T-helper 2 cell treated with Interferon-gamma antibody and Interleukin-4, amounts not matched to agents 5 μg/mL and 100 μg/mL, for 36 hours (primary cell): ENCODE measurements around the gene QRICH1.
A peak's percentile ranks its signal among the peaks of the same experiment; 100 is the strongest.
"Not testable (repeated sequence)": the region's sequence is repeated elsewhere in the genome, so short reads cannot be mapped to it uniquely, and the experiment has no call there.

Experiments used
- DNase-seq: peaks from one replicate; pipeline ENCODE4 v3.0.0; 2021; ENCODE audit warnings: low spot score
- H3K27ac Mint-ChIP-seq: one replicate; pipeline ENCODE4 v1.8.0; 2021; ENCODE audit warnings: mild to moderate bottlenecking, mixed read lengths
- H3K27me3 Mint-ChIP-seq: one replicate; pipeline ENCODE4 v1.8.0; 2021; ENCODE audit warnings: low read depth, mixed read lengths
- H3K36me3 Mint-ChIP-seq: one replicate; pipeline ENCODE4 v1.8.0; 2021; ENCODE audit warnings: low read depth, mixed read lengths
- H3K4me1 Mint-ChIP-seq: one replicate; pipeline ENCODE4 v1.8.0; 2021; ENCODE audit warnings: low read depth, mixed read lengths
- H3K4me3 Mint-ChIP-seq: one replicate; pipeline ENCODE4 v1.8.0; 2022; ENCODE audit warnings: mild to moderate bottlenecking, moderate library complexity, mixed read lengths
- H3K9me3 Mint-ChIP-seq: one replicate; pipeline ENCODE4 v1.8.0; 2021; ENCODE audit warnings: mixed read lengths

Gene QRICH1

GRCh38 chr3:49013738-49014660 is 79.9 kb downstream of the QRICH1 start:
- peaks cover 24% of the 10 kb centered on the region for H3K36me3 Mint-ChIP-seq
- no peak overlapping the region for H3K4me3 Mint-ChIP-seq
- H3K9me3 Mint-ChIP-seq: no peaks in the 10 kb centered on the region
- H3K4me1 Mint-ChIP-seq: peaks cover 10% of the 10 kb centered on the region
- no peaks in the 10 kb centered on the region for H3K27me3 Mint-ChIP-seq
- no peak for DNase-seq
- H3K27ac Mint-ChIP-seq: no peak overlapping the region

DNA sequence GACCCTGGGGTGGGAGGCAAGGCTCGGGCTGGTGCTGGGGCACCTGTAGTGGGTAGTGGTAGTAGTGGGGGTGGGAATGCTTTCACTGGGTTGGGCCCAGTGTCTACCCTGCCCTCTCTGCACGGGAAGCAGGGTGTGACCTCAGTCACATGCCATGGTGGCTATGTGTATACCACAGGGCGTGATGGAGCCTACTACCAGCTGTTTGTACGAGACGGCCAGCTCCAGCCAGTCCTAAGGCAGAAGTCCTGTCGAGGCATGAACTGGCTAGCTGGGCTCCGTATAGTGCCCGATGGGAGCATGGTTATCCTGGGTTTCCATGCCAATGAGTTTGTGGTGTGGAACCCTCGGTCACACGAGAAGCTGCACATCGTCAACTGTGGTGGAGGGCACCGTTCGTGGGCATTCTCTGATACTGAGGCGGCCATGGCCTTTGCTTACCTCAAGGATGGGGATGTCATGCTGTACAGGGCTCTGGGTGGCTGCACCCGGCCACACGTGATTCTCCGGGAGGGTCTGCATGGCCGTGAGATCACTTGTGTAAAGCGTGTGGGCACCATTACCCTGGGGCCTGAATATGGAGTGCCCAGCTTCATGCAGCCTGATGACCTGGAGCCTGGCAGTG is 80.6 kb downstream of the QRICH1 start:
- H3K4me3 Mint-ChIP-seq: no peak overlapping the region
- H3K9me3 Mint-ChIP-seq: no peaks in the 10 kb centered on the region
- H3K27ac Mint-ChIP-seq: no peak overlapping the region
- DNase-seq: no peak
- peaks cover 11% of the 10 kb centered on the region for H3K4me1 Mint-ChIP-seq
- H3K27me3 Mint-ChIP-seq: no peaks in the 10 kb centered on the region
- H3K36me3 Mint-ChIP-seq: peaks cover 24% of the 10 kb centered on the region

GRCh38 chr3:49012441-49013017 is 81.3 kb downstream of the QRICH1 start:
- Mint-ChIP-seq H3K4me3 (no peak overlapping the region), H3K36me3 (peaks cover 28% of the 10 kb centered on the region), H3K27me3 (no peaks in the 10 kb centered on the region), H3K27ac (no peak overlapping the region), H3K9me3 (no peaks in the 10 kb centered on the region), H3K4me1 (peaks cover 15% of the 10 kb centered on the region)
- DNase-seq: no peak

DNA sequence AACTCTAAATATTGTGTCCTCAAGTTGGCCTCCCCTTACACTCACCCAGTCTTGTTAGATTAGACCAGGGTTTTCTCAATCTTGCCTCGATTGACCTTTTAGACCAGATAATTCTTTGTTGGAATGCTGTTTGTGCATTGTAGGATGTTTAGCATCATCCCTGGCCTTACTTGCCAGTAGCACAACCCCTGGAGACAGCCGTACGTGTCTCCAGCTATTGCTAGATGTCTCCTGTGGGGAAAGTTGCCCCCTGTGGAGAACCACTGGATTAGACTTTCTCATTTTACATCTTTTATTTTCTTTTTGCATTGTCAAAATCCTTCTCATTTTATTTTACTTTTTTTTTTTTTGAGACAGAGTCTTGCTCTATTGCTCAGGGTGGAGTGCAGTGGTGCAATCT is 84.5 kb downstream of the QRICH1 start:
- Mint-ChIP-seq H3K27me3 (no peaks in the 10 kb centered on the region), H3K27ac (peak overlapping the region; percentile 56), H3K36me3 (peaks cover 17% of the 10 kb centered on the region), H3K9me3 (no peaks in the 10 kb centered on the region), H3K4me3 (peak overlapping the region; percentile 39), H3K4me1 (peaks cover 17% of the 10 kb centered on the region)
- no peak for DNase-seq

DNA sequence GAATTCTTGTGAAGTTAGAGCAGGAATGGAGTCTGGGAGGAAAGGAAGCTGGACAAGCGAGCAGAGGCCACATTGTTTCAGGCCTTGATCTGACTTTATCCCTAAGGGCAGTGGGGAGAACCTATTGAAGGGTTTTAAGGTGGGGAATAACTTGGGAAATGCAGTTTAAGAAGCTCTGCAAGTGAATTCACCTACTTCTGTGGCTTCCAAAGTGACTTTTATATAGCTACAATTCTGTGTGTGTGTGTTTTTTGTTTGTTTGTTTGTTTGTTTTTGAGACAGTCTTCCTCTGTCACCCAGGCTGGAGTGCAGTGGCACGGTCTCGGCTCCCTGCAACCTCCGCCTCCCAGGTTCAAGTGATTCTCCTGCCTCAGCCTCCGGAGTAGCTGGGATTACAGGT is 85.2 kb downstream of the QRICH1 start:
- H3K9me3 Mint-ChIP-seq, H3K27me3 Mint-ChIP-seq, DNase-seq: not testable (repeated sequence)
- Mint-ChIP-seq H3K36me3 (peaks cover 13% of the 10 kb centered on the region), H3K27ac (peak overlapping the region; percentile 99), H3K4me3 (peak overlapping the region; percentile 98), H3K4me1 (peaks cover 17% of the 10 kb centered on the region)

DNA sequence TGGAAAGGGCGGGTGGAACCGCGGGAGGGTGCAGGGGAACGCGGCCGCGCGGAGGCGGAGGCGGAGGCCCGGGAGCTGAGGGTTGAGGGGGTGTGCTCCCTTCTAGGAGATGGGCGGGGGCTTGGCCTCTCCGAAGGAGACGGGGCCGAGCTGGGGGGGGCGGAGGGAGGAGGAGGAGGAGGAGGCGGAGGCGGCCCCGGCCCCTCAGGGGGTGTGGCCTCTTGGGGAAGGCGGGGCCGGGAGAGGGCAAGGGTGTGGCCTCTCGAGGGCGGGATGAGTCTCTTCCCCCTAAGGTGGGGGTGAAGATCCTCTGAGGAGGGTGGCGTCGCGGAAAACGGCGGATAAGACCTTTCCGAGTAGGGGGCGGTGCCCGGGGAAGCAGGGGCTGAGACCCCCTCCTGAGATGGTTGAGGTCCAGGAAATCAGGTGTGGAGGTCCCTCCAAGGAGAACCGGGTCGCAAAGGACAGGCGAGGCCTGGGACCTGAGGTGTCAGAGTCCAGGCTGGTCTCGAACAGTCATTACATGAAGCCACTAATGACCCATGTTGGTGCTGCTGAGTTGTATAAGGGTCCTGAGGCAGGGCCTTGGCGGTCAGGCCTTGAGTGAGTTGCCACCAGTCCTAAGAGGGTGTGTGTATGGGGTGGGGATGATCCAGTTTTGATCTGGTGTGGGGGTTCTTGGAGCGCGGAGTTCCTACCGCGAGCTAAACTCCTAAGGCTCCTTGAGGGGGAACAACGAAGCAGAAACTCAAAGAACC is 85.9 kb downstream of the QRICH1 start:
- Mint-ChIP-seq H3K4me1 (peaks cover 17% of the 10 kb centered on the region), H3K36me3 (peaks cover 13% of the 10 kb centered on the region), H3K4me3 (peak overlapping the region; percentile 98), H3K27ac (peak overlapping the region; percentile 99), H3K27me3 (no peaks in the 10 kb centered on the region), H3K9me3 (no peaks in the 10 kb centered on the region)
- DNase-seq: peak; percentile 83

- no peaks in the 10 kb centered on the region for H3K9me3 Mint-ChIP-seq
- DNase-seq: peak; percentile 98
- peak within 1 kb of the TSS; percentile 99 for H3K27ac Mint-ChIP-seq
- peaks cover 14% of the 10 kb centered on the region for H3K36me3 Mint-ChIP-seq
- H3K4me1 Mint-ChIP-seq: peaks cover 17% of the 10 kb centered on the region
- no peaks in the 10 kb centered on the region for H3K27me3 Mint-ChIP-seq
- peak within 1 kb of the TSS; percentile 98 for H3K4me3 Mint-ChIP-seq
These were observed 86.7 kb downstream of the QRICH1 start, which contains the start of gene WDR6 for GRCh38 chr3:49007068-49007770. Gene WDR6 (plus strand): TSS chr3:49007391. CDS start chr3:49007432, 41 bp downstream.

GRCh38 chr3:49006408-49007067 is 87.3 kb downstream of the QRICH1 start:
- Mint-ChIP-seq H3K27me3 (no peaks in the 10 kb centered on the region), H3K27ac (peak overlapping the region; percentile 99), H3K4me3 (peak overlapping the region; percentile 98), H3K9me3 (no peaks in the 10 kb centered on the region), H3K4me1 (peaks cover 17% of the 10 kb centered on the region), H3K36me3 (peaks cover 11% of the 10 kb centered on the region)
- no peak for DNase-seq

DNA sequence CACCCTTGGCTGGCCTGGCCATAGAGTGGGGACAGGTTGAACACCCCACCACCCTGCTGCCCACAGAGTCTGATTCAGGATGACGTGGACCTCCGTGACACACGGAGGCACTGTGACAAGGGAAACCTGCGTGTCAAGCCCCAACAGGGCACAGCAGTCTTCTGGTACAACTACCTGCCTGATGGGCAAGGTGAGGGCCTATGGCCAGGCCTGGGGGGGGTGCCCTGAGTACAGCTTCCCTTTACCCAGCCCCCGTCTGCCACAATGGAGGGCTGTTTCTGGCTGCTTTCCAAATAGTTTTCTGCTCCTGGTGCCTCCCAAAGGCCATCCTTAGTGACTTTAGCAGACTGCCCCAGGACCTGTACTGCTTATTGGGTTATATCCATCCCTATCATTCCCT is 87.9 kb downstream of the QRICH1 start:
- H3K27me3 Mint-ChIP-seq: no peaks in the 10 kb centered on the region
- peak overlapping the region; percentile 98 for H3K4me3 Mint-ChIP-seq
- H3K36me3 Mint-ChIP-seq: peaks cover 11% of the 10 kb centered on the region
- no peak for DNase-seq
- H3K9me3 Mint-ChIP-seq: no peaks in the 10 kb centered on the region
- peaks cover 17% of the 10 kb centered on the region for H3K4me1 Mint-ChIP-seq
- H3K27ac Mint-ChIP-seq: peak overlapping the region; percentile 99

DNA sequence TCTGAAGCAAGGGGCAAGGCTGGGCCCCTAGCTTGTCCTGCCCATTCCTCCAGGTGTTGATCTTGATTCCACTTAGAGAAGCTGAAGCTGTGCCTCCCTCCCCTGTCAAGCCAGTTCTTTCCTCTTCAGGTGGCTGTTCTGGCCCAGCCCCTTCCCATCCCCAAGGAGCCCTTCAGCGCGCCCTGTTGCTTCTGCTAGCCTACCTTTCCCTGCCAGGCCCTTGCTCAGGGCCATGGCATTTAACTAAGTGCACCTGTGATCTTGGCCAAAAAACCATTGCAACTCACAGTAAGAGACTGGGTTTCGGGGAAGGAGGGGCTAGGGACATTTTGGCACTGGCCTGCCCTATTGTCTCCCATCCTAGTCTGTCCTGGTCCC is 88.6 kb downstream of the QRICH1 start:
- Mint-ChIP-seq H3K27me3 (no peaks in the 10 kb centered on the region), H3K27ac (no peak overlapping the region), H3K4me1 (peaks cover 17% of the 10 kb centered on the region), H3K9me3 (no peaks in the 10 kb centered on the region), H3K36me3 (peaks cover 11% of the 10 kb centered on the region), H3K4me3 (no peak overlapping the region)
- no peak for DNase-seq

GRCh38 chr3:49004352-49005302 is 89.2 kb downstream of the QRICH1 start:
- Mint-ChIP-seq H3K27me3 (no peaks in the 10 kb centered on the region), H3K4me3 (no peak overlapping the region), H3K9me3 (no peaks in the 10 kb centered on the region), H3K36me3 (peaks cover 11% of the 10 kb centered on the region), H3K4me1 (peaks cover 17% of the 10 kb centered on the region), H3K27ac (no peak overlapping the region)
- no peak for DNase-seq

- Mint-ChIP-seq H3K27me3 (no peaks in the 10 kb centered on the region), H3K4me3 (no peak overlapping the region), H3K27ac (no peak overlapping the region), H3K36me3 (peaks cover 3% of the 10 kb centered on the region), H3K9me3 (no peaks in the 10 kb centered on the region), H3K4me1 (peaks cover 1% of the 10 kb centered on the region)
- DNase-seq: no peak
These were observed 92.7 kb downstream of the QRICH1 start for GRCh38 chr3:49001155-49001554.
